ENCODE data around the gene PCYT2. TPM values are rescaled to one million over a fixed set of nuclear protein-coding genes. Genes with fewer than 3 reads are reported as not detected.

Gene PCYT2
- total and polyA plus RNA-seq, 10 of the 15 experiments (the other 5 are each of a cell fraction or from before 2014, with no cell fraction given) = 0.63 to 72.0 (median 45.0) TPM

GRCh38 chr17:81858967-81859905 lies 52.0 kb downstream of the PCYT2 start:
- Histone ChIP-seq H3K27ac (ENCODE audit: control insufficient read depth, insufficient read depth) (peak overlapping the region; percentile 87), H4K20me1 (ENCODE audit: control insufficient read depth, insufficient read depth) (peaks cover 3% of the 10 kb centered on the region; the same call in 1 of the 2 replicates), H3K9me3 (replicated peaks; ENCODE audit: control insufficient read depth, insufficient read depth, low read length) (no peaks in the 10 kb centered on the region), H3K27me3 (replicated peaks in 1 of 2; ENCODE audit: control insufficient read depth in 2 of 2, insufficient read depth in 2 of 2, low read length in 1 of 2) (no peaks in the 10 kb centered on the region), H3K9ac (ENCODE audit: control insufficient read depth, insufficient read depth, low read length) (peak overlapping the region; percentile 99), H3K4me3 (peak overlapping the region; percentile 100), H3K79me2 (ENCODE audit: control insufficient read depth, insufficient read depth, low read length) (peaks cover 69% of the 10 kb centered on the region), H2AFZ (ENCODE audit: control insufficient read depth, low read depth, low read length) (no peak overlapping the region), H3K4me1 (ENCODE audit: control insufficient read depth, insufficient read depth, low read length) (peaks cover 23% of the 10 kb centered on the region), H3K36me3 (ENCODE audit: control insufficient read depth in 2 of 2, insufficient read depth in 2 of 2, low read length in 1 of 2) (peaks cover 11 to 35% of the 10 kb centered on the region in 2 experiments), H3K4me2 (ENCODE audit: control insufficient read depth, insufficient read depth) (peak overlapping the region; percentile 91)
- intact Hi-C loops (cut with micrococcal nuclease; ENCODE audit: unreplicated experiment) (no loop called here), in situ Hi-C loops (cut with MboI) (no loop called here)
- ATAC-seq = no peak
- TF ChIP-seq RBBP5 (conservative IDR thresholded peaks at IDR 0.05) (no peak), MXI1 (IDR thresholded peaks at IDR 0.05; ENCODE audit: low read depth, low read length) (0 out of 2 replicates have a peak, but pooled peaks have one; percentile 18), RCOR1 (conservative IDR thresholded peaks at IDR 0.05; ENCODE audit: low read depth, low read length) (no peak), POLR2A (IDR thresholded peaks at IDR 0.05; ENCODE audit: low read depth, low read length) (peak; percentile 30)
- TSS peak; percentile 74 for BruUV-seq (replicated peaks)
- RAD21 ChIA-PET (ENCODE audit: unreplicated experiment) = no interaction called here
- DNase-seq (ENCODE audit: low read depth, low spot score) = no peak
- FAIRE-seq = peak; percentile 86
- SMC1A ChIA-PET (ENCODE audit: uncharacterized antibody, unreplicated experiment) = interaction anchor here (0.8 to 1.5 kb wide), 3 partner anchors 26 to 179 kb away, joined by 3 to 6 read pairs (median 3); partner anchors contain the start of gene MCRIP1
- CTCF ChIA-PET = interaction anchor here (0.7 to 1.4 kb wide), 3 partner anchors 10 to 124 kb away, joined by 3 to 5 read pairs (median 4); partner anchors contain the start of gene MCRIP1
- 61% methylated on average over 23 of the region's 23 CpGs for WGBS (ENCODE audit: insufficient coverage, insufficient replicate concordance, low lambda C conversion rate, missing lambda C conversion rate)
- POLR2A ChIA-PET = interaction anchor here (0.5 to 1.9 kb wide), 3 partner anchors 10 to 131 kb away, joined by 3 to 15 read pairs (median 10); partner anchors contain the start of gene MCRIP1

Data from GM12878 (cell line).